Brain microvascular endothelial cell (primary cell): ENCODE measurements around the gene AMN1.
A peak's percentile ranks its signal among the peaks of the same experiment; 100 is the strongest.
"Not testable (repeated sequence)": the region's sequence is repeated elsewhere in the genome, so short reads cannot be mapped to it uniquely, and the experiment has no call there.

Source experiments
- DNase-seq: peaks from one replicate; pipeline ENCODE4 v3.0.0-alpha.2; 2020
- H3K27ac ChIP-seq: fragments of 250-450 bp; sonication (Bioruptor Pico); 2 replicates; pipeline ENCODE4 v1.5.1; 2020; ENCODE audit warnings: mild to moderate bottlenecking, moderate library complexity
- H3K27me3 ChIP-seq: fragments of 250-450 bp; sonication (Bioruptor Pico); replicated peaks from 2 replicates; pipeline ENCODE4 v1.5.1; 2020; ENCODE audit warnings: mild to moderate bottlenecking
- H3K36me3 ChIP-seq: fragments of 250-450 bp; sonication (Bioruptor Pico); replicated peaks from 2 replicates; pipeline ENCODE4 v1.5.1; 2020; ENCODE audit warnings: mild to moderate bottlenecking
- H3K4me3 ChIP-seq: 2 replicates; pipeline ENCODE4 v1.5.1; 2011; ENCODE audit warnings: low read depth, mild to moderate bottlenecking, control low read depth, low read length, moderate library complexity
- CTCF ChIP-seq: IDR thresholded peaks from 2 replicates; pipeline ENCODE4 v1.5.1; 2011; ENCODE audit warnings: low read depth, mild to moderate bottlenecking, moderate library complexity, low read length, control low read depth, inconsistent platforms; ENCODE audit errors: missing control alignments
- in situ Hi-C: cut with HindIII; loops from 2 replicates; pipeline ENCODE4 v1.10.0; 2017; ENCODE audit warnings: low sequenced_read_pairs, low pct_ligation_motif_present

AMN1 gene

DNA sequence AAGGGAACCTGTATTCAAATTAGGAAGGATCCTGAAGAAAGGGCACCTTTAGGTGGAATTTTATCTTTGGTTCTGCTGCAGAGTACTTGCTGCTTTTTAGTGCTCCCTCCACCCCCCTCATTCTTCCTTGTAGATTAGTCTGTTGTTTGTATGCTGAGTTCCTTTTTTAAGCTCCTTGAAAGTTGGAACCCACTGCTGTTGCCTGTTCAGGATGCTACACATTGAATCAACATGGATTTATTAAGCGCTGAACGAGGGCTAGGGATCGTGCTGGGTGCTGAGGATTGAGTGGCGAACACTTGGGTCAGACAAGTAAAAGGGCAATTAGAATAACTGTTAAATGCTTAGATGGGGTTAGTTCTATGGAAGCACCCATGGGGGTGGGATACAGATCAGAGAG is 884 bp upstream of the AMN1 start:
- TF ChIP-seq CTCF = no peak
- in situ Hi-C loops = no loop called here
- Histone ChIP-seq H3K36me3 (no peaks in the 10 kb centered on the region), H3K4me3 (peak overlapping the region; percentile 74), H3K27me3 (no peaks in the 10 kb centered on the region), H3K27ac (peak overlapping the region; percentile 78)
- no peak for DNase-seq

GRCh38 chr12:31728289-31728916 is 418 bp downstream of the AMN1 start:
- in situ Hi-C loops = no loop called here
- peak overlapping the region; percentile 74 for H3K4me3 ChIP-seq
- no peaks in the 10 kb centered on the region for H3K27me3 ChIP-seq
- no peak for TF ChIP-seq CTCF
- H3K36me3 ChIP-seq = no peaks in the 10 kb centered on the region
- H3K27ac ChIP-seq = peak overlapping the region; percentile 84
- no peak for DNase-seq

GRCh38 chr12:31727192-31727591 is 1.6 kb downstream of the AMN1 start:
- in situ Hi-C loops = no loop called here
- no peak for DNase-seq
- no peaks in the 10 kb centered on the region for H3K36me3 ChIP-seq
- no peaks in the 10 kb centered on the region for H3K27me3 ChIP-seq
- H3K4me3 ChIP-seq = no peak overlapping the region
- no peak overlapping the region for H3K27ac ChIP-seq
- TF ChIP-seq CTCF = no peak

- no peak overlapping the region for H3K27ac ChIP-seq
- in situ Hi-C loops = no loop called here
- H3K27me3 ChIP-seq = no peaks in the 10 kb centered on the region
- no peak overlapping the region for H3K4me3 ChIP-seq
- H3K36me3 ChIP-seq = no peaks in the 10 kb centered on the region
- no peak for DNase-seq
- TF ChIP-seq CTCF = no peak
These were observed 2.2 kb downstream of the AMN1 start for GRCh38 chr12:31726575-31726974.

GRCh38 chr12:31724557-31724956 is 4.3 kb downstream of the AMN1 start:
- in situ Hi-C loops = no loop called here
- Histone ChIP-seq H3K36me3 (no peaks in the 10 kb centered on the region), H3K27me3 (no peaks in the 10 kb centered on the region), H3K4me3 (no peak overlapping the region), H3K27ac (no peak overlapping the region)
- DNase-seq = no peak
- TF ChIP-seq CTCF = no peak

GRCh38 chr12:31722580-31722979 is 6.2 kb downstream of the AMN1 start:
- H3K27me3 ChIP-seq = no peaks in the 10 kb centered on the region
- in situ Hi-C loops = no loop called here
- DNase-seq = no peak
- no peak overlapping the region for H3K4me3 ChIP-seq
- no peaks in the 10 kb centered on the region for H3K36me3 ChIP-seq
- H3K27ac ChIP-seq = no peak overlapping the region
- TF ChIP-seq CTCF = no peak

DNA sequence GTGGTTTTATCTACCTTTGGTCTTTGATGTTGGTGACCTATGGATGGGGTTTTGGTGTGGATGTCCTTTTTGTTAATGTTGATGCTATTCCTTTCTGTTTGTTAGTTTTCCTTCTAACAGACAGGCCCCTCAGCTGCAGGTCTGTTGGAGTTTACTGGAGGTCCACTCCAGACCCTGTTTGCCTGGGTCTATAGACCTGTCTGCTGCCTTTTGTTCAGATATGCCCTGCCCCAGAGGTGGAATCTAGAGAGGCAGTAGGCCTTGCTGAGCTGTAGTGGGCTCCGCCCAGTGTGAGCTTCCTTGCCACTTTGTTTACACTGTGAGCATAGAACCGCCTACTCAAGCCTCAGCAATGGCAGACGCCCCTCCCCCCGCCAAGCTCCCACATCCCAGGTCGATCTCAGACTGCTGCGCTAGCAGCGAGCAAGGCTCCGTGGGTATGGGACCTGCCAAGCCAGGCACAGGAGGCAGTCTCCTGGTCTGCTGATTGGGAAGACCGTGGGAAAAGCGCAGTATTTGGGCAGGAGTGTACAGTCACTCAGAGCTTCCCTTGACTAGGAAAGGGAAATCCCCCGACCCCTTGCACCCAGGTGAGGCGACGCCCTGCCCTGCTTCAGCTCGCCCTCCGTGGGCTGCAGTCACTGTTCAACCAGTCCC is 10.2 kb downstream of the AMN1 start:
- in situ Hi-C loops, DNase-seq: not testable (repeated sequence)

GRCh38 chr12:31716998-31717397 is 11.8 kb downstream of the AMN1 start:
- H3K27ac ChIP-seq, in situ Hi-C loops: not testable (repeated sequence)

More for the DNA sequence above, 10.2 kb downstream of the AMN1 start:
- not testable (repeated sequence) for H3K4me3 ChIP-seq, H3K27me3 ChIP-seq, H3K27ac ChIP-seq, H3K36me3 ChIP-seq

More at GRCh38 chr12:31716998-31717397, 11.8 kb downstream of the AMN1 start:
- not testable (repeated sequence) for H3K4me3 ChIP-seq, DNase-seq, H3K36me3 ChIP-seq, H3K27me3 ChIP-seq
